Adipose tissue (tissue), 3 donors: ENCODE measurements around the gene TULP3. TPM values are rescaled to one million over a fixed set of nuclear protein-coding genes. Genes with fewer than 3 reads are reported as not detected.
A peak's percentile ranks its signal among the peaks of the same experiment; 100 is the strongest.
"Not testable (repeated sequence)": the region's sequence is repeated elsewhere in the genome, so short reads cannot be mapped to it uniquely, and the experiment has no call there.

Experiments used
- H3K27ac ChIP-seq: one replicate; pipeline ENCODE4 v1.5.1; 2013; ENCODE audit warnings: low read depth, low read length
- WGBS, 3 donors: extraction: QIAGEN DNeasy Blood & Tissue Kit; methylation state at CpG; one replicate each; pipeline ENCODE4 v1.1.7; 2013; 5-methylcytosine and 5-hydroxymethylcytosine counted together
- polyA plus RNA-seq, 3 donors: library from polyadenylated mRNA; stranded (reverse); fragments of 200-250 nt; gene quantifications; one replicate each; pipeline ENCODE4 v1.2.3, GENCODE V29; 2013
- donor health status: healthy with polysubstance abuse.
- donor health status: Bipolar disorder and iron deficiency.
- donor health status: healthy.

Gene TULP3
- 10 to 100 TPM in 2 of 3 donors, 1 to 10 TPM in 1; 5.1 to 23.4 (median 11.0) TPM for polyA plus RNA-seq

GRCh38 chr12:2890388-2891239 lies at the start of gene TULP3:
TSS of gene TULP3 (plus strand) at chr12:2890891. CDS start at chr12:2890948, 57 bp downstream.
- 0 to 1% (median 1%) methylated on average over 75 to 83 of the region's 83 CpGs for WGBS, 3 donors

GRCh38 chr12:2841056-2841650 lies 49.5 kb upstream of the TULP3 start:
- WGBS, 3 donors, result 67 to 72% (median 68%) methylated on average over 9 of the region's 9 CpGs

More at GRCh38 chr12:2890388-2891239, at the start of gene TULP3:
- H3K27ac ChIP-seq, result peak within 1 kb of the TSS; percentile 80

GRCh38 chr12:2842948-2843347 lies 47.7 kb upstream of the TULP3 start:
- no peak overlapping the region for H3K27ac ChIP-seq

More at GRCh38 chr12:2841056-2841650, 49.5 kb upstream of the TULP3 start:
- no peak overlapping the region for H3K27ac ChIP-seq

GRCh38 chr12:2844786-2845185 lies 45.9 kb upstream of the TULP3 start:
- 68 to 89% (median 89%) methylated on average over 9 of the region's 9 CpGs for WGBS, 3 donors

More at GRCh38 chr12:2842948-2843347, 47.7 kb upstream of the TULP3 start:
- WGBS, 3 donors, result 78 to 82% (median 80%) methylated on average over 5 of the region's 5 CpGs

GRCh38 chr12:2845280-2845679 lies 45.4 kb upstream of the TULP3 start:
- 34 to 60% (median 38%) methylated on average over 6 of the region's 6 CpGs for WGBS, 3 donors
- H3K27ac ChIP-seq, result no peak overlapping the region

More at GRCh38 chr12:2844786-2845185, 45.9 kb upstream of the TULP3 start:
- H3K27ac ChIP-seq, result no peak overlapping the region

GRCh38 chr12:2851931-2852330 lies 38.8 kb upstream of the TULP3 start:
- H3K27ac ChIP-seq, result no peak overlapping the region
- WGBS, 3 donors, result 92 to 100% (median 98%) methylated on average over 3 of the region's 3 CpGs

GRCh38 chr12:2853626-2854025 lies 37.1 kb upstream of the TULP3 start:
- WGBS, 3 donors, result 16 to 25% (median 17%) methylated on average over 11 of the region's 11 CpGs

GRCh38 chr12:2854669-2855453 lies 35.8 kb upstream of the TULP3 start:
- 55 to 90% (median 89%) methylated on average over 25 of the region's 25 CpGs for WGBS, 3 donors
- H3K27ac ChIP-seq, result no peak overlapping the region

More at GRCh38 chr12:2853626-2854025, 37.1 kb upstream of the TULP3 start:
- no peak overlapping the region for H3K27ac ChIP-seq

GRCh38 chr12:2855546-2855945 lies 35.1 kb upstream of the TULP3 start:
- no peak overlapping the region for H3K27ac ChIP-seq
- 93 to 97% (median 95%) methylated on average over 6 to 7 of the region's 7 CpGs for WGBS, 3 donors

GRCh38 chr12:2856051-2856450 lies 34.6 kb upstream of the TULP3 start:
- H3K27ac ChIP-seq, result no peak overlapping the region

GRCh38 chr12:2857021-2857431 lies 33.7 kb upstream of the TULP3 start, which contains the start of gene TEX52:
TSS of gene TEX52 (minus strand) at chr12:2857039. CDS start at chr12:2857026, 13 bp downstream.
- H3K27ac ChIP-seq, result no peak within 1 kb of the TSS
- WGBS, 3 donors, result 40 to 87% (median 84%) methylated on average over 3 of the region's 3 CpGs

More at GRCh38 chr12:2856051-2856450, 34.6 kb upstream of the TULP3 start:
- 90 to 91% (median 91%) methylated on average over 3 of the region's 3 CpGs for WGBS, 3 donors

GRCh38 chr12:2857576-2857975 lies 33.1 kb upstream of the TULP3 start:
- WGBS, 3 donors, result 86 to 97% (median 96%) methylated on average over 7 of the region's 7 CpGs
- H3K27ac ChIP-seq, result no peak overlapping the region

- WGBS, 3 donors, result 82 to 92% (median 90%) methylated on average over 2 of the region's 2 CpGs
- no peak overlapping the region for H3K27ac ChIP-seq
These were observed 32.4 kb upstream of the TULP3 start for GRCh38 chr12:2858334-2858733.

- no peak overlapping the region for H3K27ac ChIP-seq
- 75 to 80% (median 77%) methylated on average over 12 of the region's 12 CpGs for WGBS, 3 donors
These were observed 31.7 kb upstream of the TULP3 start for GRCh38 chr12:2858944-2859421.

- H3K27ac ChIP-seq, result no peak overlapping the region
These were observed 30.5 kb upstream of the TULP3 start for GRCh38 chr12:2860170-2860569.

- WGBS, 3 donors, result 93 to 96% (median 93%) methylated on average over 7 of the region's 7 CpGs
- no peak overlapping the region for H3K27ac ChIP-seq
These were observed 27.8 kb upstream of the TULP3 start for GRCh38 chr12:2862876-2863275.

- not testable (repeated sequence) for H3K27ac ChIP-seq
- WGBS, 3 donors, result 92 to 97% (median 95%) methylated on average over 7 of the region's 7 CpGs
These were observed 27.3 kb upstream of the TULP3 start for GRCh38 chr12:2863402-2863801.

GRCh38 chr12:2864198-2864597 lies 26.5 kb upstream of the TULP3 start:
- WGBS, 3 donors, result 95 to 98% (median 96%) methylated on average over 9 of the region's 9 CpGs
- H3K27ac ChIP-seq, result no peak overlapping the region
